Ovary (tissue), 10 donors: ENCODE data around the gene MIA. TPM values are rescaled to one million over a fixed set of nuclear protein-coding genes. Genes with fewer than 3 reads are reported as not detected.
"Not testable (repeated sequence)": the region's sequence is repeated elsewhere in the genome, so short reads cannot be mapped to it uniquely, and the experiment has no call there.

ENCODE experiments used
- DNase-seq, 5 donors: peaks; one replicate each; pipeline ENCODE4 v3.0.0-alpha.2; 2019 to 2020
- H3K27ac ChIP-seq, 2 donors: fragments of 200-600 bp; one replicate each; pipeline versions ENCODE4 v1.5.1 to v1.8.0; 2019 to 2022
- H3K27me3 ChIP-seq: fragments of 200-600 bp; one replicate; pipeline ENCODE4 v1.8.0; 2022
- H3K36me3 ChIP-seq: fragments of 200-600 bp; sonication (generic); one replicate; pipeline ENCODE4 v1.5.1; 2019
- H3K4me1 ChIP-seq: one replicate; pipeline ENCODE4 v1.8.1; 2013; ENCODE audit warnings: mild to moderate bottlenecking, moderate library complexity; ENCODE audit not compliant: insufficient read depth
- H3K4me3 ChIP-seq: fragments of 200-600 bp; sonication (generic); one replicate; pipeline ENCODE4 v1.5.1; 2017
- H3K9me3 ChIP-seq, 2 donors: fragments of 200-600 bp in 1 of 2; sonication (generic) in 1 of 2; one replicate each; pipeline versions ENCODE4 v1.5.1 to v1.8.1; 2013 to 2019; ENCODE audit warnings: mild to moderate bottlenecking in 1 of 2, moderate library complexity in 1 of 2
- EP300 ChIP-seq: sonication (generic); formaldehyde crosslinking; IDR thresholded peaks from one replicate; pipeline ENCODE4 v1.6.1; 2017; ENCODE audit warnings: antibody characterized with exemption
- POLR2A ChIP-seq: fragments of 450-650 bp; IDR thresholded peaks from one replicate; pipeline ENCODE4 v1.6.1; 2017; ENCODE audit warnings: antibody characterized with exemption, mild to moderate bottlenecking, moderate library complexity
- WGBS, 3 donors: extraction: QIAGEN DNeasy Blood & Tissue Kit in 1 of 3; methylation state at CpG; one replicate each; pipeline versions ENCODE4 v1.1.5 to v1.1.7; 2013 to 2017; 5-methylcytosine and 5-hydroxymethylcytosine counted together
- intact Hi-C, 4 donors: fragments of 100-400 bp; cut with DNase I; formaldehyde crosslinking; loops; one replicate each; pipeline versions ENCODE4 v1.11.0 to v1.15.1; 2022 to 2023
- long read RNA-seq, 3 donors: library from polyadenylated mRNA in 2 of 3; unstranded in 2 of 3; transcript quantifications; one replicate each; pipeline ENCODE4 v2.0.0 and lab custom pipeline, GENCODE V29; 2021 to 2026
- polyA plus RNA-seq, 2 donors: library from polyadenylated mRNA; stranded (reverse); fragments of 200-250 nt in 1 of 2; fragments of 350-450 nt in 1 of 2; fragmentation: Illumina TruSeq in 1 of 2; extraction: RNeasy Lipid Tissue Mini Kit (QIAGEN cat#74804) in 1 of 2; gene quantifications; one replicate each; pipeline ENCODE4 v1.2.3, GENCODE V29; 2013 to 2014
- total RNA-seq, 7 donors: library from RNA; depleted of rRNA in 2 of 7; stranded (reverse); fragments of >200 nt in 2 of 7; fragmentation: NEBNext Ultra II Directional in 3 of 7; extraction: Animal tissue kit (Norgen Biotek cat#: 25700) in 3 of 7; gene quantifications; one replicate each; pipeline versions ENCODE4 v1.1.0 to v1.2.4, GENCODE V29; 2016 to 2023
- TF ChIP-seq, protein P1 (sequence below), 3 donors: fragments of 450-650 bp in 2 of 3; fragments of 200-600 bp in 1 of 3; IDR thresholded peaks; one replicate each; pipeline versions ENCODE4 v1.5.1 to v1.8.0; 2016 to 2022; ENCODE audit warnings: antibody characterized with exemption in 3 of 3, mild to moderate bottlenecking in 1 of 3
- donor health status: DM: no; HTN: no; CAD: no; lungs with moderate emphysema.
- donor health status: DM: no; HTN: no; CAD: no.
- donor health status: Bipolar disorder and iron deficiency.
- donor health status: DM: yes; HTN: yes; CAD: no.
- donor health status: DM: no; HTN: no; CAD: no.
- donor health status: DM: yes; HTN: yes; CAD: no.

The MIA gene
- total RNA-seq, result 1 to 10 TPM in 5 of 7 donors, not detected in 2; 1.7 to 3.9 (median 2.6) TPM
- polyA plus RNA-seq, result 1 to 10 TPM in 1 of 2 donors, not detected in 1; 1.9 TPM
- long read RNA-seq, donor 1, result 0 reads
- long read RNA-seq, donor 2, partial matches to known transcripts, result 0 of 2 reads
- long read RNA-seq, donor 2, other reads (novel, unspliced or antisense), result 0 of 2 reads
- long read RNA-seq, donor 3, partial matches to known transcripts, result 0 of 1 reads
- long read RNA-seq, donor 3, other reads (novel, unspliced or antisense), result 0 of 1 reads

DNA sequence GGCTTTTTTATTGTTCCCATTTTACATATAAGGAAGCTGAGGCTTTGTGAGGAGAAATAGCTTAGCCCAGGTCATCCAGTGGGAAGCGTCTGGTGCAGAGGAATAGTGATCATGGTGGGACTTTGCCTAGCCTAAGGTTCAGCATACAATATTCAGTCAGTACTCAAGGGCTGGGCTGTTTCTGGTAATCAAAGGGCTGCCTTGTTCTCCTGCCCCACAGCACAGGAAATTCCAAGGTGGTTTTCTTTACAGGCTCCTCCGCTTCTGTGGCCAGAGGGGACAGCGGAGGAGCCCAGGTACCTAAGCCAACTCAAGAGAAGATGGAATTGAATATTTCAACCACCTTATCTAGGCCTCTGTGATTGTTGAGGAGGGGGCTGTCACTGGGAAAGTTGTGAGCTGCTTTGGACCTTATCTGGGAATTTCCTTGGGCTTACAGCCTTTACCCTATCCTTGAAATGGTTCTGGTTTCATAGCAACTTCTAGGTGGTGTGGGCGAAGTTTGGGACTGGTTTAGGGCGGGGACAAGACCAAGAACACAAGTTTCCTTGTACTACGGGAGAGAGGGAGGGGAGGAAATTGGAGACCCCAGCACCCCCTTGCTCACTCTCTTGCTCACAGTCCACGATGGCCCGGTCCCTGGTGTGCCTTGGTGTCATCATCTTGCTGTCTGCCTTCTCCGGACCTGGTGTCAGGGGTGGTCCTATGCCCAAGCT, at the start of gene MIA:
TSS of gene MIA (plus strand) at position 606 of the 716 bp plus-strand sequence. CDS start at position 628, 22 bp downstream.
- Histone ChIP-seq H3K27me3 (no peaks in the 10 kb centered on the region), H3K27ac (no peak within 1 kb of the TSS), H3K9me3 (no peaks in the 10 kb centered on the region), H3K36me3 (no peaks in the 10 kb centered on the region), H3K4me1 (peaks cover 8% of the 10 kb centered on the region), H3K4me3 (no peak within 1 kb of the TSS)
- no peak for TF ChIP-seq POLR2A
- TF ChIP-seq, protein P1, sequence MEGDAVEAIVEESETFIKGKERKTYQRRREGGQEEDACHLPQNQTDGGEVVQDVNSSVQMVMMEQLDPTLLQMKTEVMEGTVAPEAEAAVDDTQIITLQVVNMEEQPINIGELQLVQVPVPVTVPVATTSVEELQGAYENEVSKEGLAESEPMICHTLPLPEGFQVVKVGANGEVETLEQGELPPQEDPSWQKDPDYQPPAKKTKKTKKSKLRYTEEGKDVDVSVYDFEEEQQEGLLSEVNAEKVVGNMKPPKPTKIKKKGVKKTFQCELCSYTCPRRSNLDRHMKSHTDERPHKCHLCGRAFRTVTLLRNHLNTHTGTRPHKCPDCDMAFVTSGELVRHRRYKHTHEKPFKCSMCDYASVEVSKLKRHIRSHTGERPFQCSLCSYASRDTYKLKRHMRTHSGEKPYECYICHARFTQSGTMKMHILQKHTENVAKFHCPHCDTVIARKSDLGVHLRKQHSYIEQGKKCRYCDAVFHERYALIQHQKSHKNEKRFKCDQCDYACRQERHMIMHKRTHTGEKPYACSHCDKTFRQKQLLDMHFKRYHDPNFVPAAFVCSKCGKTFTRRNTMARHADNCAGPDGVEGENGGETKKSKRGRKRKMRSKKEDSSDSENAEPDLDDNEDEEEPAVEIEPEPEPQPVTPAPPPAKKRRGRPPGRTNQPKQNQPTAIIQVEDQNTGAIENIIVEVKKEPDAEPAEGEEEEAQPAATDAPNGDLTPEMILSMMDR (IDR thresholded peaks at IDR 0.05), result no peak
- no peak for TF ChIP-seq EP300
- 81 to 86% (median 82%) methylated on average over 9 of the region's 9 CpGs for WGBS, 3 donors
- no peak for DNase-seq
- intact Hi-C loops, result no loop called here

DNA sequence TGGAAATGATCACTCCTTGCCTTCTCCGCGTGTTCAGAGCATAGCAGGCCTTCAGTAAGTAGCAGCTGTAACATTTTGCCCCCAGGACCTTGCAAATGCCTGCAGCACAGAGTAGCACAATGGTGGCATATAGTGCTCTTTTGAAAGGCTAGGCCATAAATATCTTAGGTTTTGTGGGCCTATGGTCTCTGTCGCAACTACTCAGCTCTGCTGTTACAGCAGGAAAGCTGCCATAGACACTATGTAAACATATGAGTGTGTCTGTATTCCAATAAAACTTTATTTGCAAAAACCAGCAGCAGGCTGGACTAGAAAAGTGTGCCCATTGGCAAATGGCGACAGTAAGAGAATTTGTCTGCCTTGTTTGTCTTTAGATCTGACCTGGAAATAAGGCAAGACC, 49.0 kb upstream of the MIA start:
- WGBS, 3 donors, result 96 to 98% (median 98%) methylated on average over 4 of the region's 4 CpGs

DNA sequence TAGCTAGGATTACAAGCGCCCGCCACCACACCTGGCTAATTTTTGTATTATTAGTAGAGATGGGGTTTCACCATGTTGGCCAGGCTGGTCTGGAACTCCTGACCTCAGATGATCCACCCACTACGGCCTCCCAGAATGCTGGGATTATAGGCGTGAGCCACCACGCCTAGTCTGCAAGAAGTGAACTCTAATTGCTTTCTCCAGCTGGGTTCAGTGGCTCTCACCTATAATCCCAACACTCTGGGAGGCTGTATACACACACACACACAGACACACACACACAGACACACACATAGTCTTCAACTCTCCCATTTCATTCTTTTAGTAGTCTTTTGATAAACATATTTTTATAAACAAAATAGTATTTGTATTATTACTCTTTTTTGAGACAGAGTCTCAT, 45.3 kb upstream of the MIA start:
- H3K9me3 ChIP-seq, H3K36me3 ChIP-seq, H3K4me3 ChIP-seq, H3K4me1 ChIP-seq, H3K27me3 ChIP-seq, DNase-seq, intact Hi-C loops, H3K27ac ChIP-seq: not testable (repeated sequence)
- 92 to 99% (median 93%) methylated on average over 5 of the region's 5 CpGs for WGBS, 3 donors

More for the DNA sequence above, 49.0 kb upstream of the MIA start:
- Histone ChIP-seq H3K9me3 (no peaks in the 10 kb centered on the region), H3K36me3 (no peaks in the 10 kb centered on the region), H3K27ac (no peak overlapping the region), H3K4me3 (no peak overlapping the region), H3K27me3 (no peaks in the 10 kb centered on the region), H3K4me1 (no peaks in the 10 kb centered on the region)
- TF ChIP-seq POLR2A (no peak), EP300 (no peak)
- TF ChIP-seq, protein P1 (IDR thresholded peaks at IDR 0.05), result no peak
- DNase-seq, result no peak
- intact Hi-C loops, result no loop called here

DNA sequence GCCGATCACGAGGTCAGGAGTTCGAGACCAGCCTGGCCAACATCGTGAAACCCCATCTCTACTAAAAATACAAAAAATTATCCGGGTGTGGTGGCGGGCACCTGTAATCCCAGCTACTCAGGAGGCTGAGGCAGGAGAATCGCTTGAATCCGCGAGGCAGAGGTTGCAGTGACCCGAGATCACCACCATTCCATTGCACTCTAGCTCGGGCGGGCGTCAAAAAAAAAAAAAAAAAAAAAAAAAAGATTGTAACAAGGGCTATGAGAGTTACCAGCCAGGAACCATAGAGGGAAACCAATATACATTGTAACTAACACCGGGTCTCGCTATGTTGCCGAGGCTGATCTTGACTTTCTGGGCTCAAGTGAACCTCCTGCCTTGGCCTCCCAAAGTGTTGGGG, 43.0 kb upstream of the MIA start:
- H3K9me3 ChIP-seq, H3K27ac ChIP-seq, H3K27me3 ChIP-seq, DNase-seq, H3K4me1 ChIP-seq, H3K36me3 ChIP-seq, intact Hi-C loops, H3K4me3 ChIP-seq: not testable (repeated sequence)
- WGBS, 3 donors, result 92 to 95% (median 94%) methylated on average over 16 of the region's 16 CpGs

DNA sequence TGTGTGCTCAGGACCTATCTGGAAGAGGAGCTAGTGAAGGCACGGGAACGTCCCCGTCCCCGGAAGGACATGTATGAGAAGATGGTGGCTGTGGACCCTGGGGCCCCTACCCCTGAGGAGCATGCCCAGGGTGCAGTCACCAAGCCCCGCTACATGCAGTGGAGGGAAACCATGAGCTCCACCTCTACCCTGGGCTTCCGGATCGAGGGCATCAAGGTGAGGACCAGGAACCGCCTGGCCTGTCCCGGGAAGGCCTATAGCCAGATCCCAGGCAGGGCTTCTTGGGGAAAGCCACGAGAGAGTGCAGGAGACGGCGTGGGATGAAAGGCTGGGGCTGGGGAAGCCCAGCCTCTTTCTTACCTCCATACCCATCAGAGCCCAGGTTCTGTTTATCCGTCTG, 42.2 kb upstream of the MIA start:
- H3K4me1 ChIP-seq, result no peaks in the 10 kb centered on the region
- no peaks in the 10 kb centered on the region for H3K27me3 ChIP-seq
- TF ChIP-seq POLR2A, result no peak
- H3K4me3 ChIP-seq, result no peak overlapping the region
- 92% methylated on average over 13 of the region's 13 CpGs for WGBS, 3 donors
- H3K27ac ChIP-seq, result no peak overlapping the region
- DNase-seq, result no peak
- no peaks in the 10 kb centered on the region for H3K9me3 ChIP-seq
- H3K36me3 ChIP-seq, result no peaks in the 10 kb centered on the region
- intact Hi-C loops, result no loop called here
